ENCODE results near the gene KRT31.
"Not testable (repeated sequence)": the region's sequence is repeated elsewhere in the genome, so short reads cannot be mapped to it uniquely, and the experiment has no call there.

The KRT31 gene

GRCh38 chr17:41387670-41388069 is 9.7 kb downstream of the KRT31 start:
- no peak for DNase-seq (ENCODE audit: low spot score)

GRCh38 chr17:41386227-41386626 is 11.2 kb downstream of the KRT31 start:
- DNase-seq (ENCODE audit: low spot score): no peak

GRCh38 chr17:41383690-41384089 is 13.7 kb downstream of the KRT31 start:
- DNase-seq (ENCODE audit: low spot score): no peak

GRCh38 chr17:41382394-41382793 is 15.0 kb downstream of the KRT31 start:
- no peak for DNase-seq (ENCODE audit: low spot score)

GRCh38 chr17:41381943-41382342 is 15.5 kb downstream of the KRT31 start, which contains the start of gene KRT34:
Gene KRT34, minus strand, starts transcription at chr17:41382306. Its CDS starts 60 bp downstream, at chr17:41382246.
- not testable (repeated sequence) for DNase-seq (ENCODE audit: low spot score)

- DNase-seq (ENCODE audit: low spot score): not testable (repeated sequence)
Observed at GRCh38 chr17:41380091-41380490, 17.3 kb downstream of the KRT31 start.

GRCh38 chr17:41377546-41377945 is 19.9 kb downstream of the KRT31 start:
- DNase-seq (ENCODE audit: low spot score): no peak

- DNase-seq (ENCODE audit: low spot score): no peak
Observed at GRCh38 chr17:41369713-41370112, 27.7 kb downstream of the KRT31 start, which contains the start of gene KRT33B. Gene KRT33B, minus strand, starts transcription at chr17:41369813. Its CDS starts 63 bp downstream, at chr17:41369750.

- no peak for DNase-seq (ENCODE audit: low spot score)
Observed at GRCh38 chr17:41369023-41369422, 28.4 kb downstream of the KRT31 start.

- DNase-seq (ENCODE audit: low spot score): no peak
Observed at GRCh38 chr17:41367426-41368075, 29.9 kb downstream of the KRT31 start.

GRCh38 chr17:41366070-41366469 is 31.3 kb downstream of the KRT31 start:
- no peak for DNase-seq (ENCODE audit: low spot score)

- DNase-seq (ENCODE audit: low spot score): no peak
Observed at GRCh38 chr17:41363881-41364280, 33.5 kb downstream of the KRT31 start.

GRCh38 chr17:41360296-41360995 is 37.0 kb downstream of the KRT31 start:
- DNase-seq (ENCODE audit: low spot score): no peak

GRCh38 chr17:41354536-41354935 is 42.9 kb downstream of the KRT31 start:
- no peak for DNase-seq (ENCODE audit: low spot score)

GRCh38 chr17:41352597-41353366 is 44.6 kb downstream of the KRT31 start:
- DNase-seq (ENCODE audit: low spot score): no peak

- no peak for DNase-seq (ENCODE audit: low spot score)
Observed at GRCh38 chr17:41351177-41351576, 46.2 kb downstream of the KRT31 start.

- not testable (repeated sequence) for DNase-seq (ENCODE audit: low spot score)
Observed at GRCh38 chr17:41350381-41350878, 47.0 kb downstream of the KRT31 start, which contains the start of gene KRT33A. Gene KRT33A, minus strand, starts transcription at chr17:41350828. Its CDS starts 61 bp downstream, at chr17:41350767.

- no peak for DNase-seq (ENCODE audit: low spot score)
Observed at GRCh38 chr17:41347869-41348760, 49.3 kb downstream of the KRT31 start.

- not testable (repeated sequence) for DNase-seq (ENCODE audit: low spot score)
Observed at GRCh38 chr17:41346421-41346820, 51.0 kb downstream of the KRT31 start.

GRCh38 chr17:41345992-41346391 is 51.4 kb downstream of the KRT31 start:
- no peak for DNase-seq (ENCODE audit: low spot score)
